Loucy (cell line): ENCODE measurements around the gene EED.

Experiments
- EZH2phosphoT487 ChIP-seq: fragments of 200-600 bp; IDR thresholded peaks from 2 replicates; pipeline ENCODE4 v1.6.1; 2018; ENCODE audit warnings: antibody characterized with exemption, mild to moderate bottlenecking, moderate library complexity, borderline replicate concordance
- TF ChIP-seq, protein P1 (sequence below): fragments of 200-600 bp; sonication (generic); conservative IDR thresholded peaks from 2 replicates; pipeline ENCODE4 v1.5.1; 2014; ENCODE audit warnings: mild to moderate bottlenecking, antibody characterized with exemption, low read length

DNA sequence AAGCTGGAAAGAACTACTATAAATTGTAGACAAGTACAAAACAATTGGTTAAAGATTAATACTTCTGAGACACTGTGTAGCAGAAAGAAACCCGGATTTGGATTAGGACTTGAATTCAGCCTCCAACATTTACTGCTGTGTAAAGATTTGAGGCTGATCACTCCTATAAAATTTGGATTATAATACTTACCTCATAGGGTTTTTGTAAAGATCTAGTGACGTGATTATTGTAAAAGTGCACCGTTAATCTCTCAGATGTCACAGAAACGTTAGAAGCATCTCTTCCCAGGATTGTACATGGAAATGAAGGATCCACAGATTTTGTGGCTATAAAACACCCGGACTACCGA, 57.2 kb downstream of the EED start:
- TF ChIP-seq, protein P1, sequence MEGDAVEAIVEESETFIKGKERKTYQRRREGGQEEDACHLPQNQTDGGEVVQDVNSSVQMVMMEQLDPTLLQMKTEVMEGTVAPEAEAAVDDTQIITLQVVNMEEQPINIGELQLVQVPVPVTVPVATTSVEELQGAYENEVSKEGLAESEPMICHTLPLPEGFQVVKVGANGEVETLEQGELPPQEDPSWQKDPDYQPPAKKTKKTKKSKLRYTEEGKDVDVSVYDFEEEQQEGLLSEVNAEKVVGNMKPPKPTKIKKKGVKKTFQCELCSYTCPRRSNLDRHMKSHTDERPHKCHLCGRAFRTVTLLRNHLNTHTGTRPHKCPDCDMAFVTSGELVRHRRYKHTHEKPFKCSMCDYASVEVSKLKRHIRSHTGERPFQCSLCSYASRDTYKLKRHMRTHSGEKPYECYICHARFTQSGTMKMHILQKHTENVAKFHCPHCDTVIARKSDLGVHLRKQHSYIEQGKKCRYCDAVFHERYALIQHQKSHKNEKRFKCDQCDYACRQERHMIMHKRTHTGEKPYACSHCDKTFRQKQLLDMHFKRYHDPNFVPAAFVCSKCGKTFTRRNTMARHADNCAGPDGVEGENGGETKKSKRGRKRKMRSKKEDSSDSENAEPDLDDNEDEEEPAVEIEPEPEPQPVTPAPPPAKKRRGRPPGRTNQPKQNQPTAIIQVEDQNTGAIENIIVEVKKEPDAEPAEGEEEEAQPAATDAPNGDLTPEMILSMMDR: no peak
- TF ChIP-seq EZH2phosphoT487: no peak
